A549 (cell line): Measurements from ENCODE around the gene MUC6. TPM values are rescaled to one million over a fixed set of nuclear protein-coding genes. Genes with fewer than 3 reads are reported as not detected.
A peak's percentile ranks its signal among the peaks of the same experiment; 100 is the strongest.

Source experiments
- ATAC-seq, 2 experiments: fragments of 200-7000 bp in 1 of 2; fragments of >200 bp in 1 of 2; cut with Nextera tagmentation in 1 of 2; cut with Tn5 transposase in 1 of 2; 3 replicates each; pipeline versions ENCODE4 v1.8.0 to v1.9.1; 2018 to 2020; ENCODE audit warnings: mild to moderate bottlenecking in 1 of 2, moderate library complexity in 1 of 2
- CTCF ChIA-PET: fragments of 300-600 bp; sonication (Branson Sonifier 250); formaldehyde crosslinking; extraction: SDS; loops from one replicate; lab custom pipeline; 2021; ENCODE audit warnings: antibody characterized with exemption, inconsistent platforms; lab: Yijun Ruan, JAX
- POLR2A ChIA-PET: fragments of 350-600 bp; formaldehyde crosslinking; extraction: SDS; loops from one replicate; lab custom pipeline; 2021; ENCODE audit warnings: antibody characterized with exemption, inconsistent platforms; lab: Yijun Ruan, JAX
- DNase-seq, 2 experiments: peaks; one replicate each; pipeline versions ENCODE4 v3.0.0 to v3.0.0-alpha.2; 2011 to 2016; ENCODE audit warnings: low read depth in 1 of 2, low spot score in 1 of 2
- FAIRE-seq: peaks from 2 replicates; lab custom pipeline; 2011; peaks lifted over from hg19 to GRCh38; lab: Jason Lieb, UNC
- H3K27ac ChIP-seq, 2 experiments: fragments of >200 bp; sonication (Bioruptor Twin); formaldehyde crosslinking; 3 replicates each; pipeline ENCODE4 v1.5.1; 2016 to 2017
- H3K4me1 ChIP-seq: fragments of >200 bp; sonication (Bioruptor Twin); formaldehyde crosslinking; 3 replicates; pipeline ENCODE4 v1.6.1; 2016
- H3K4me2 ChIP-seq: fragments of >200 bp; sonication (Bioruptor Twin); formaldehyde crosslinking; 3 replicates; pipeline ENCODE4 v1.6.1; 2016
- H3K4me3 ChIP-seq: fragments of >200 bp; sonication (Bioruptor Twin); formaldehyde crosslinking; 3 replicates; pipeline ENCODE4 v1.5.1; 2016
- H3K9me3 ChIP-seq: fragments of >200 bp; sonication (Bioruptor Twin); formaldehyde crosslinking; 3 replicates; pipeline ENCODE4 v1.6.1; 2016
- ATOH8 ChIP-seq: fragments of 250-450 bp; sonication (Bioruptor Pico); IDR thresholded peaks from 2 replicates; pipeline ENCODE4 v1.5.0; 2020; ENCODE audit warnings: low read depth, mild to moderate bottlenecking, moderate library complexity
- BHLHE40 ChIP-seq: IDR thresholded peaks from 2 replicates; pipeline ENCODE4 v1.6.1; 2012; ENCODE audit warnings: low read depth, low read length, inconsistent platforms
- E2F6 ChIP-seq: IDR thresholded peaks from 2 replicates; pipeline ENCODE4 v1.6.1; 2012; ENCODE audit warnings: low read depth, borderline replicate concordance
- FOSL2 ChIP-seq, 2 experiments: fragments of 450-650 bp in 1 of 2; fragments of >200 bp in 1 of 2; sonication (Bioruptor Twin) in 1 of 2; formaldehyde crosslinking; IDR thresholded peaks; 2 replicates each; pipeline versions ENCODE4 v1.5.0 to v1.6.1; 2016 to 2020; ENCODE audit warnings: mild to moderate bottlenecking in 1 of 2, moderate library complexity in 1 of 2
- HES2 ChIP-seq: fragments of >200 bp; sonication (Bioruptor Twin); formaldehyde crosslinking; IDR thresholded peaks from 2 replicates; pipeline ENCODE4 v1.6.1; 2016
- HEYL ChIP-seq: fragments of 250-450 bp; sonication (Bioruptor Pico); IDR thresholded peaks from 2 replicates; pipeline ENCODE4 v1.8.0; 2021; ENCODE audit warnings: mild to moderate bottlenecking, moderate library complexity
- HOXB13 ChIP-seq: fragments of 250-450 bp; sonication (Bioruptor Pico); IDR thresholded peaks from 2 replicates; pipeline ENCODE4 v1.5.0; 2020; ENCODE audit warnings: low read depth, mild to moderate bottlenecking, moderate library complexity
- MAZ ChIP-seq: fragments of 150-350 bp; IDR thresholded peaks from 2 replicates; pipeline ENCODE4 v1.6.1; 2014; ENCODE audit warnings: antibody characterized with exemption, low read depth, low read length, borderline replicate concordance
- POLR2A ChIP-seq: IDR thresholded peaks from 2 replicates; pipeline ENCODE4 v1.6.1; 2012; ENCODE audit warnings: mild to moderate bottlenecking, low read length
- REST ChIP-seq: fragments of 200-600 bp; sonication (generic); IDR thresholded peaks from 2 replicates; pipeline ENCODE4 v1.6.1; 2016; ENCODE audit warnings: antibody characterized with exemption, mild to moderate bottlenecking, moderate library complexity
- RNF2 ChIP-seq: fragments of 200-600 bp; sonication (generic); IDR thresholded peaks from 2 replicates; pipeline ENCODE4 v1.6.1; 2016; ENCODE audit warnings: low read depth, mild to moderate bottlenecking, antibody characterized with exemption, moderate library complexity, borderline replicate concordance
- SMC3 ChIP-seq: fragments of >200 bp; sonication (Bioruptor Twin); formaldehyde crosslinking; IDR thresholded peaks from 3 replicates; pipeline ENCODE4 v1.6.1; 2018; ENCODE audit warnings: inconsistent platforms
- TFCP2L1 ChIP-seq: fragments of 250-450 bp; sonication (Bioruptor Pico); IDR thresholded peaks from 2 replicates; pipeline ENCODE4 v1.5.0; 2021; ENCODE audit warnings: mild to moderate bottlenecking
- USF2 ChIP-seq: fragments of 450-650 bp; IDR thresholded peaks from 2 replicates; pipeline ENCODE4 v1.6.1; 2014; ENCODE audit warnings: antibody characterized with exemption
- ZC3H11A ChIP-seq: fragments of 450-650 bp; IDR thresholded peaks from 2 replicates; pipeline ENCODE4 v1.6.1; 2014; ENCODE audit warnings: antibody characterized with exemption, mild to moderate bottlenecking
- ZFP36 ChIP-seq: fragments of 450-650 bp; IDR thresholded peaks from 2 replicates; pipeline ENCODE4 v1.6.1; 2014; ENCODE audit warnings: borderline replicate concordance; ENCODE audit not compliant: partially characterized antibody
- ZNF302 ChIP-seq: fragments of 250-450 bp; sonication (Bioruptor Pico); IDR thresholded peaks from 2 replicates; pipeline ENCODE4 v1.9.0; 2021; ENCODE audit warnings: inconsistent platforms, mild to moderate bottlenecking, moderate library complexity
- WGBS: methylation state at CpG from one replicate; pipeline ENCODE4 v1.1.6; 2017; ENCODE audit errors: missing lambda C conversion rate; 5-methylcytosine and 5-hydroxymethylcytosine counted together
- polyA plus RNA-seq, 4 experiments: library from polyadenylated mRNA; depleted of rRNA in 3 of 4; stranded (reverse); fragments of >200 nt; fragmentation: RNase III in 1 of 4; extraction: RNeasy Plus Mini Kit Qiagen cat#74134 plus additional on column Dnase treatment in 1 of 4; gene quantifications; 2 replicates in 3 of 4; 3 replicates in 1 of 4; pipeline ENCODE4 v1.2.3, GENCODE V29; 2011 to 2017

MUC6 gene
- polyA plus RNA-seq, 2 of the 4 experiments (the other 2 are of a cell fraction): not detected

- ATAC-seq (0 out of 6 replicates have a peak, but pooled peaks of 1 of the 2 experiments have one; percentile 4), DNase-seq (no peak), FAIRE-seq (no peak)
- no peak overlapping the region for H3K4me3 ChIP-seq
- CTCF ChIA-PET: interaction anchor here (1.0 to 3.1 kb wide), 2 partner anchors 9 to 26 kb away, joined by 3 to 15 read pairs; no protein-coding TSS in a partner anchor
- H3K9me3 ChIP-seq: no peaks in the 10 kb centered on the region
- 85% methylated on average over 4 of the region's 35 CpGs for WGBS
- POLR2A ChIA-PET: no interaction called here
- no peak overlapping the region for H3K27ac ChIP-seq
- H3K4me1 ChIP-seq: no peaks in the 10 kb centered on the region
- no peak overlapping the region for H3K4me2 ChIP-seq
- TF ChIP-seq SMC3 (no peak), POLR2A (no peak), REST (no peak), ATOH8 (CRISPR knock-in tag) (no peak), BHLHE40 (no peak), TFCP2L1 (CRISPR knock-in tag) (no peak), FOSL2 (IDR thresholded peaks at IDR 0.05) (no peak), FOSL2 (CRISPR knock-in tag; IDR thresholded peaks at IDR 0.05) (no peak), ZC3H11A (no peak), USF2 (no peak), HES2 (no peak)
Observed at GRCh38 chr11:1025410-1026162, 10.9 kb downstream of the MUC6 start.

GRCh38 chr11:1024597-1025409 lies 11.7 kb downstream of the MUC6 start:
- no peak for FAIRE-seq
- POLR2A ChIA-PET: no interaction called here
- no peak overlapping the region for H3K4me2 ChIP-seq
- TF ChIP-seq ZFP36: no peak
- no peak for TF ChIP-seq HEYL
- TF ChIP-seq, all 56 proteins: peak for 0
- Histone ChIP-seq H3K9me3 (no peaks in the 10 kb centered on the region), H3K4me1 (no peaks in the 10 kb centered on the region), H3K4me3 (no peak overlapping the region), H3K27ac (no peak overlapping the region)
- WGBS: 91% methylated on average over 34 of the region's 48 CpGs
- CTCF ChIA-PET: interaction anchor here (1.5 to 3.1 kb wide), 2 partner anchors 17 to 27 kb away, joined by 3 to 15 read pairs; no protein-coding TSS in a partner anchor
- no peak for ATAC-seq
- DNase-seq: no peak

- Histone ChIP-seq H3K4me1 (no peaks in the 10 kb centered on the region), H3K4me2 (no peak overlapping the region), H3K27ac (no peak overlapping the region), H3K4me3 (no peak overlapping the region), H3K9me3 (no peaks in the 10 kb centered on the region)
- ATAC-seq (no peak), DNase-seq (no peak), FAIRE-seq (no peak)
- ChIA-PET CTCF (interaction anchor here (1.5 to 3.1 kb wide), 2 partner anchors 18 to 28 kb away, joined by 3 to 15 read pairs; no protein-coding TSS in a partner anchor), POLR2A (no interaction called here)
- 94% methylated on average over 37 of the region's 50 CpGs for WGBS
- TF ChIP-seq ZNF302: no peak
- TF ChIP-seq HOXB13 (CRISPR knock-in tag): no peak
- no peak for TF ChIP-seq E2F6
- TF ChIP-seq ZFP36: no peak
- no peak for TF ChIP-seq RNF2
- no peak for TF ChIP-seq MAZ
Observed at GRCh38 chr11:1023811-1024596, 12.5 kb downstream of the MUC6 start.
